A673 (cell line): ENCODE results near the gene OTX1.

Source experiments
- EZH2 ChIP-seq: fragments of 200-600 bp; sonication (generic); IDR thresholded peaks from 2 replicates; pipeline ENCODE4 v1.6.1; 2017; ENCODE audit warnings: borderline replicate concordance, low read depth, mild to moderate bottlenecking, mixed read lengths, antibody characterized with exemption, low read length; ENCODE audit not compliant: poor library complexity, severe bottlenecking
- TF ChIP-seq, protein P1 (sequence below): fragments of 300-800, 200-600 bp; sonication (generic); conservative IDR thresholded peaks from 2 replicates; pipeline ENCODE4 v1.5.1; 2017; ENCODE audit warnings: low read depth, mild to moderate bottlenecking, antibody characterized with exemption, low read length, moderate library complexity, mixed read lengths

DNA sequence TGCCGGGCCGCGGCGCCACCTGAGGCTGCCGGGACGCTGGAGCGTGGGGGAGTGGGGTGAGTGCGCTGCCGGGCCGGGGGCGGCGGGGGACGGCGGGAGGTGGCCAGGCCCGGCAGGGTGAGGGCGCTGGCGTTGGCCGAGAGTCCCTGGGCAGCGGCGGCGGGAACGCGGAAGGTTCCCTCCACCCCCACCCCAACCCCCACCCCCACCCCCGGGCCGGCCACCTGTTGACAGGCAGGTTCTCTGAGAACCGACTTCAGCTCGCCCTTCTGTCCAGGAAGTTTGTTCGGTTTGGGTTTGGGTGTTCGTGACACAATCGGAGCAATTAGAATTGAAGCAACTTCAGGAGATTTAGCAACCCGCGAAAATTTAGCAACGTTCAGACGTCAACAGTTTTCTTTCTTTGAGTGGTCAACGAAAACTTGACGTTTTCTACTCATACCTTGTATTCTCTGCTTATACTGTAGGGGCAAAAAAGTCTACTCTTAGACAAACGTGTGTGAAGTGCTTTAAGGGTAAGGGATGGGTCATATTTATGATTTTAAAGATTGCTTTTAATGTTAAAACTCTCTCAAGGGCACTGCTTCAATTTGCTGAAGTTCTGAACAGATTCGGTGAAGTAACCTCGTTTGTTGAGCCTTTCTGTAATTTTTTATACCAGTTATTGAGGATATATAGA is 9.3 kb downstream of the OTX1 start:
- TF ChIP-seq, protein P1, sequence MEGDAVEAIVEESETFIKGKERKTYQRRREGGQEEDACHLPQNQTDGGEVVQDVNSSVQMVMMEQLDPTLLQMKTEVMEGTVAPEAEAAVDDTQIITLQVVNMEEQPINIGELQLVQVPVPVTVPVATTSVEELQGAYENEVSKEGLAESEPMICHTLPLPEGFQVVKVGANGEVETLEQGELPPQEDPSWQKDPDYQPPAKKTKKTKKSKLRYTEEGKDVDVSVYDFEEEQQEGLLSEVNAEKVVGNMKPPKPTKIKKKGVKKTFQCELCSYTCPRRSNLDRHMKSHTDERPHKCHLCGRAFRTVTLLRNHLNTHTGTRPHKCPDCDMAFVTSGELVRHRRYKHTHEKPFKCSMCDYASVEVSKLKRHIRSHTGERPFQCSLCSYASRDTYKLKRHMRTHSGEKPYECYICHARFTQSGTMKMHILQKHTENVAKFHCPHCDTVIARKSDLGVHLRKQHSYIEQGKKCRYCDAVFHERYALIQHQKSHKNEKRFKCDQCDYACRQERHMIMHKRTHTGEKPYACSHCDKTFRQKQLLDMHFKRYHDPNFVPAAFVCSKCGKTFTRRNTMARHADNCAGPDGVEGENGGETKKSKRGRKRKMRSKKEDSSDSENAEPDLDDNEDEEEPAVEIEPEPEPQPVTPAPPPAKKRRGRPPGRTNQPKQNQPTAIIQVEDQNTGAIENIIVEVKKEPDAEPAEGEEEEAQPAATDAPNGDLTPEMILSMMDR = no peak
- no peak for TF ChIP-seq EZH2
